ENCODE results near the gene OOEP.
"Not testable (repeated sequence)": the region's sequence is repeated elsewhere in the genome, so short reads cannot be mapped to it uniquely, and the experiment has no call there.

The OOEP gene

DNA sequence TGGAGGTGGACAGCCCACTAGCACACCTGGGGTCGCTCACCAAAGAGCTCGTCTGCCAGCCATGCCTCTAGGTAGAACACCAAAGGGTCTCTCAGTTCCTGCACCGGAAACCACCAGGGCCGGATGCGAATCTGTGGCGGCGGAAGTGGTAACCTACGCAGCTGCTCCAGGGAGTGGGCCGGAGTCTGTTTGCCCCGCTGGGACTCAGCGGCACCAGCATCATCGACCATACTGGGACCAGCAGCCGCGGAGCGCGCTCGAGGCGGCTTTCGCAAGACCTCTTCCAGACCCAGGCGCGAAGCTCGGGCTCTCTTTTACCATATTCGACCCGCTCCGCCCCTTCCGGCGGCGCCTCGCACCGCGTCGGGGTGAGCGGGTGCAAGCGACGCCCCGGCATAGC is at the start of gene OOEP:
TSS of gene OOEP (minus strand) at position 335 of the 400 bp plus-strand sequence. CDS start at position 230, 105 bp downstream.
- no peak for DNase-seq

DNA sequence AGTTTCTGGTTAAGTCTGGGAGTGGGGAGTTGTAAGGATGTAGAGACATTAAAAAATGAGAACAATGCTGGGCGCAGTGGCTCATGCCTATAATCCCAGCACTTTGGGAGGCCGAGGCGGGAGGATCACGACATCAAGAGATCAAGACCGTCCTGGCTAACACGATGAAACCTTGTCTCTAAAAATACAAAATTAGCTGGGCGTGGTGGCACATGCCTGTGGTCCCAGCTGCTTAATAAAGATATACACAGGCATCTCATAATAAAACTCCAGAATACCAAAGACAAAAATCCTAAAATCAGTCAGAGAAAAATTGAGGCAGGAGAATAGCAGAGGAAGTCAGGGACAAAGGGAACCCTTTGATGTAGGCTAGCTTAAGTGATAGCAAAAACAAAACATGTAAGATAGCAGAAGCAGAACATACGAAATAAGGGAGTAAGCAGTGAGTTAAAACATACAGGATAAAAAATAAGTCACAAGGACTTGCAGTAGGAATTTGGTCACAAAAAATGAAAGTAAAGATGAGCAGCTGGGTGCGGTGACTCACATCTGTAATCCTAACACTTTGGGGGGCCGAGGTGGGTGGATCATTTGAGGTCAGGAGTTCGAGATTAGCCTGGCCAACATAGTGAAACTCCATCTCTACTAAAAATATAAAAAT is 48.5 kb upstream of the OOEP start:
- no peak for DNase-seq

DNA sequence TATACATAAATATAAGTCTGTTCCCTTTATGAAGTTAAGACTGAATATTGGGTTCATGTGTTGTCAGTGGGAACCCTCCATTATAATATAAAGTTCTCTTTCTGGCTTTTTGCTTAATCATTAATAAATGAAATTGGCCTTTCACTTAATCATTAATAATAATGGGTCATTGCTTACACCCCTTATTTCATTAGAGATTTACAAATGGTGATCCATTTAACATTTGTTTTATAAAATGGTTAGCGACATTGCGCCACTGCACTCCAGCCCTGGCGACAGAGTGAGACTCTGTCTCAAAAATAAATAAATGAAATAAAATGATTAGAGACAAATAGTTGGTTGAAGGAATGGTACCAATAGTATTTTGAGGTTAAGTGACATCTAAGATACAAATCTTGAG is 43.4 kb upstream of the OOEP start:
- DNase-seq: no peak

DNA sequence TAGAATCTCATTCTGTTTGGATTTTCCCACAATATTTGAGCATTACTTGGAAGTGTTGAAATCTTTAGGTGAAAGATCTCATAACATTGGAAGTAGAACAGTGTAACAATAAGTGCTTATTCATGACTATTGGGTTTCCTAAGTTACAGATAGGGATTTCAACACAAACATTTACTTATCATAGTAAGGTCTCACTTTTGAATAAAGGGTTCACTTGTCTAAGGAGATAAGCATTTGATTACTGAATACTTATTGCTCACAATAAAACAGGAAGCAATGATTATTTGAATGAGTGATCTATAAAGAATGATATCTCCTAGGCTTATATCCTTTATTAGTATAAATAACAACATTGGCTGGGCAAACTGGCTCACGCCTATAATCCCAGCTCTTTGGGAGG is 39.7 kb upstream of the OOEP start:
- DNase-seq: no peak

DNA sequence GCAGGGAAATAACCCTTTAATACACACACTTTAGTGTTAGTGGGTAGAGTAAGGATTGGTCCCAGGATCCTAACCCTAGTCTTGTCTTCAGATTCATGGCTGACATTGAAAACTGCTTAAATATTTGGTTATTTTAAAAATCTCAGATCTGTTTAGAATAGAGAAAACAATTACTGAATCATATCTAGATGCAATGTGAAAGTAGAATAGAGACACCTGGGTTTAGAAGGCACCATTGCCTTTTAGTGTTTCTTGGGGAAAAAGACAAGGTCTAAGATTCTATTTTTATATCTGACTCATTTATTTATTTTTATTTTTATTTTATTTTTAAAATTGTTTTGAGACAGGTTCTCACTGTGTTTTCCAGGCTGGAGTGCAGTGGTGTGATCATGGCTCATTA is 31.0 kb upstream of the OOEP start:
- no peak for DNase-seq

DNA sequence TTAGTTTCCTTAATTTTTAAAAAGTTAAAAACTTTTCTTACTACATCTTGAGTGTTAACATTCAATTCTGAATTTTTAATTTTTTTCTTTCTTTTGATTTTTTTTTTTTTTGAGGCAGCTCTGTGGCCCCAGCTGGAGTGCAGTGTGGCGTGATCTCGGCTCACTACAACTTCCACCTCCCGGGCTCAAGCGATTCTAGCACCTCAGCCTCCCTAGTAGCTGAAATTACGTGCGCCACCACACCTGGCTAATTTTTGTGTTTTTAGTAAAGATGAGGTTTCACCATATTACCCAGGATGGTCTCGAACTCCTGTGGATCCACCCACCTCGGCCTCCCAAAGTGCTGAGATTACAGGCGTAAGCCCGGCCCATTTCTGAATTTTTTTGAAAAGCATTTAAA is 26.2 kb upstream of the OOEP start:
- DNase-seq: no peak

DNA sequence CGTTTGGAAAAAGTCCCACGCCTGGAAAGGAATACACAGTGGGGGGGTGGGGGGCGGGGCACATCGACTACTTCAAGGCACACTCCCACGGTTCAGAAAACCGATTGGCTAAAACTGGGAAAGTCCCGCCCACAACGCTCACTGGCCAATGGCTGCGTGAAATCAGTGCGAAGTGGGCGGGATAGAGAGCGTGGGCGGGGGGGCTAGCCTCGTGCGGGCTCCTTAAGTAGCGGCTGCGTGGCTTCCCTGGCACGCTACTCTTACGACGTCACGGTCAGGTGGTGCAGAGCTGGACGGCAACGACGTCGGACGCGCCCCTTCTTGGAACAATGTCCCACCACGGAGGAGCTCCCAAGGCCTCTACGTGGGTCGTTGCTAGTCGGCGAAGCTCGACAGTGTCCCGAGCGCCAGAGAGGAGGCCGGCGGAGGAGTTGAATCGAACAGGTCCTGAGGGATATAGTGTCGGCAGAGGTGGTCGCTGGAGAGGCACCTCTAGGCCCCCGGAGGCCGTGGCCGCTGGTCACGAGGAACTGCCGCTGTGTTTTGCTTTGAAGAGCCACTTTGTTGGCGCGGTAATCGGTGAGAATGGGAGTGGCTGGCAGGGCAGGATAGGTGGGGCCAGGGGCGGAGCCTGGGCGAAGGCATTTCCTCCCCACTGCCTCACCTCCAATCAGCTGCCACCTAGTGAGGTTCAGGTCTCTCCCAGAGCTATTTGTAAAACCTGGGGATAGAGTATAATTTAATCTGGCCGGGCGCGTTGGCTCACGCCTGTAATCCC is 25.1 kb upstream of the OOEP start, which contains the start of gene DDX43:
TSS of gene DDX43 (plus strand) at position 252 of the 778 bp plus-strand sequence. CDS start at position 330, 78 bp downstream.
- DNase-seq: peak; percentile 18 to 33

DNA sequence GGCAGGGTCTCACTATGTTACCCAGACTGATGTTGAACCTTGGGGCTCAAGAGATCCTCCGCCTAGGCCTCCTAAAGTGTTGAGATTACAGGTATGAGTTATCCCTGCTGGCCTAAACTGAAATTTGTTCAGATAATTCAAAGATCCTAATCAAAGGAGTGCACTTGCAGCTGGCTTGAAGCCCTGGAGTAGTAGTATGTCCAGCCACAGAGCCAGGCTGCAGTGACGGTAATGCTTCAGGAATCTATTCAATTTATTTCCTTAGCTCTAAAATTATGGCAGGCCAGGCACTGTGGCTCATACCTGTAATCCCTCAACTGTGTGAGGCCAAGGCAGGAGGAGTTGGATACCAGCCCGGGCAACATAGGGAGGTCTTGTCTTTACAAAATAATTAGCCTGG is 23.6 kb upstream of the OOEP start:
- no peak for DNase-seq

DNA sequence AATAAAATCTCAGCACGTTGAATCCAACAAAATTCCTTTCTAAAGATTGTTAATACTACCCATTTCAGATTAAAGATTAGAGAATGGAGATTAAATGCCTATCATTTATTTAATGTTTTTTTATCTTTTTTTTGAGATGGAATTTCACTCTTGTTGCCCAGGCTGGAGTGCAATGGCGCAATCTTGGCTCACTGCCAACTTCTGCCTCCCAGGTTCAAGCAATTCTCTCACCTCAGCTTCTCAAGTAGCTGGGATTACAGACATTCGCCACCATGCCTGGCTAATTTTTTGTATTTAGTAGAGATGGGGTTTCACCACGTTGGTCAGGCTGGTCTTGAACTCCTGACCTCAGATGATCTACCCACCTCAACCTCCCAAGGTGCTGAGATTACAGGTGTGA is 22.5 kb upstream of the OOEP start:
- DNase-seq: not testable (repeated sequence)

DNA sequence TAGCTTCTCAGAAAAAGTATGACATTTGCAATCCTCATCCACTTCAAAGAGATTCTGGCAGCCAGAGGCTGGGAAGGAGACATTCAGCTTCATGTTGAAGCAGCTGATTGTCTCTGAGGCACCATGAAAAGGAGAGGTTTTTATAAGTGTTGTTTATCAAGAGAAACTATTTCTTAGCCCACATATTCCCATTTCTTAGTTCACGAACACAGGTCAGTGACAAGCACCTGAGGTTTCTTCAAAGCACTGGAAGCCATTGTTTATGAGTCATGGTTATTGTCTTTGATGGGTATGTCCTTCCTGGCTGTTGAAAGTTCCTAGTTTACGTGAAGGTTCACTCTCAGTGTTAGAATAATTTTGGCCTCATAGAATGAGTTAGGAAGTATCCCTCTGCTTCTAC is 22.0 kb upstream of the OOEP start:
- DNase-seq: no peak

DNA sequence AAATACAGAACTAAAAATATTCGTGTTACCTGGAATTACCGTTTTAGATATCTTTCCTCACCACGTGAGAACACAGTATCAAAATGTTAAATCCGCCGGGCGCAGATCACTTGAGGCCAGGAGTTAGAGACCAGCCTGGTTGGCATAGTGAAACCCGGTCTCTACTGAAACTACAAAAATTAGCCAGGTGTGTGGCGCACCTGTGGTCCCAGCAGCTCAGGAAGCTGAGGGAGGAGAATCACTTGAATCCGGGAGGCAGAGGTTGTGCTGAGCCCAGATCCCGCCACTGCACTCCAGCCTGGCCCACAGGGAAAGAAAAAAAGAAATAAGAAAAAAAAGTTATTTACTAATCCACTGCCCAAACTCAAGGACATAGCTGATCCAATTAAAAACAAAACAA is 20.2 kb upstream of the OOEP start:
- DNase-seq: no peak

DNA sequence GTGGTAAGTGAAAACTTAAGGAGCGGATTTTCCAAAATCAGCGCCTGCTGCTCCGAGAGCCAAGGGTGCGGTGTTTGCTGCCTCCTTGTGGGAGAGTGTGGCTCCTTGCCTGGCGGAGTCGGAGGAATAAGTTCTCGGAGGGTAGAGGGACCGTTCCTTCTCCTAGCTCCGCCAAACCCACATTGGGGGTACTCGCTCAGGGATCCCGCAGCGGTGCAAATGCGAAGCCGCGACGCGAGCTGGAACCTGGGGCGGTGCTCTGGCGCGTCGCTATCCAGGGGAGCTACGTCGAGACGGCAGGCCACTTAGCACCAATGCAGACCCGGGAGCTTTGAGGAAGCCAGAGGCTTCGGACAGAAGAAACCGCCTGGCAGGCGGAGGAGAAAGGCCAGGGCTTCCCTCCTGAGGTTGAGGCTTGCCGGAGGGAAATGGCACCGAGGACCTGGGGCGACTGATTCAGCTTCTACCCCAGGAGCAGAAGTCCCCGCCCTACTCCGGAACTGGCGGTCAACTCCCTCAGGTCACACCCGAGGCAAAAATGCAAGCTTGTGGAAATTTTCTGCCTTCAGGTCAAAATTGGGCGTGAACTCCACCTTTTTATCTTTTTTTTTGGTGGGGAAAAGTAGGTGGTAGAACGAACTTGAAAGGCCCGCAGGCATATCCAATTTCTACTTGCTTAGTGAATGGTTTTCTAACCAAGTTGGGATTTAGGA is 19.3 kb upstream of the OOEP start:
- DNase-seq: peak; percentile 67 to 74

DNA sequence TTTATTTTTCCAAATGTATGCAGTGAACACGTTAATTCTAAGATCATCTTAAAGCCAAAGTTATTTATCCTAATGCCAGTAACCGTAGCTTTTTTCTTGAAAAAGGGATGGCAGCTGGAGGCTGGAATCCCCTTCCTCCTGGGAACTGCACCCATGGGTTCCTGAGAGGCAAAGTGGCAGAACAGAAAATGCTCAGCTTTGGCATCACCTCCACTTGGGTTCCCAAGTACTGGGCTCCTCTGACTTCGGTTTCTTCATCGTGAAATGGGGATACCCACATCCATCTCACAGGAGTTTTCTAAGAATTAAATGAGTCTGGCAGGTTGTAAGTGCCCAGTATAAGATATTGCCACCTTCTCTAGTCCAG is 18.7 kb upstream of the OOEP start:
- DNase-seq: no peak

DNA sequence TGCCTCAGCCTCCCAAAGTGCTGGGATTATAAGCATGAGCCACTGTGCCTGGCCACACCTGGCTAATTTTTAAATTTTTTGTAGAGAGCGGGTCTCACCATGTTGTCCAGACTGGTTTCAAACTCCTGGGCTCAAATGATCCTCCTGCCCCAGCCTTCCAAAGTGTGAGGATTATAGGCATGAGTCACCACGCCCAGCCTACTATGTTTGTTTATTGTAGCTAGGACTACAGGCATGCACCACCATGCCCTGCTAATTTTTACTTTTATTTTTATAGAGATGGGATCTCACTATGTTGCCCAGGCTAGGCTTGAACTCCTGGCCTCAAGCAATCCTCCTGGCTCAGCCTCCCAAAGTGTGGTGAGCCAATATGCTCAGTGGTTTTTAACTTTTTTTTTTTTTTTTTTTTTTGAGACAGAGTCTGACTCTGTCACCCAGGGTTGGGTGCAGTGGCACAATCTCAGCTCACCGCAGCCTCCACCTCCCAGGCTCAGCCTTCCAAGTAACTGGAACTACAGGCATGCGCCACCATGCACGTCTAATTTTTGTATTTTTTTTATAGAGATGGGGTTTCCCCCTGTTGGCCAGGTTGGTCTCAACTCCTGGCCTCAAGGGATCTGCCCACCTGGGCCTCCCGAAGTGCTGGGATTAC is 12.9 kb upstream of the OOEP start:
- no peak for DNase-seq

DNA sequence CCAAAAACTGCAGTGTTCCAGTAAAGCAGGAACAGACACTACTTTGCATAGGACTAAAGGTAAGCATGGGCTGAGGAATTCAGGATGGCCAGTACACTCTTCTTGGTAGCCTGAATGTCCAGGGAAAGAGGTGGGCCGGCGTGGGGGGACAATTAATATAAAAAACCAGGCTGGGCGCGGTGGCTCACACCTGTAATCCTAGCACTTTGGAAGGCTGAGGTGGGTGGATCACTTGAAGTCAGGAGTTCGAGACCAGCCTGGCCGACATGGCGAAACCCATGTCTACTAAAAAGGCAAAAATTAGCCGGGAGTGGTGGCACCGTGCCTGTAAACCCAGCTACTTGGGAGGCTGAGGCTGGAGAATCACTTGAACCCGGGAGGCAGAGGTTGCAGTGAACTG is 11.8 kb upstream of the OOEP start:
- DNase-seq: not testable (repeated sequence)

DNA sequence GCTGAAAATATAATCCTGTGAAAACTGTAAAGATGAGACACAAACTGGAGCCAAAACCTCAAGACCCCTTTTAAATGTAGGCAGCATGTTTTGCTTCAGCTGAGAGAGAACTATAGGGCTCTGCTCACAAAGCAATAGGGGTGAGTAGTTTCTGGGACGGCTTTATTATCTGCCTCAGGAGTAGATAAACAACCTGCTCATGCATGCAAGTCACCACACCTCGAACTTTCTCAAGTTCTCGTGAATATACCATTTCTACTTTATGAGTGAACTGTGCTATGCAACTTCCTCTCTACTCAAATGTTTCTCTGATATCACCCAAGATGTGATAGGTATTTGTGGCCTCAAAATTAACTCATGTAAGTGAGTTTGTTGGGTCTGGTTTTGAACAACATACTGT is 7.5 kb upstream of the OOEP start:
- DNase-seq: no peak

DNA sequence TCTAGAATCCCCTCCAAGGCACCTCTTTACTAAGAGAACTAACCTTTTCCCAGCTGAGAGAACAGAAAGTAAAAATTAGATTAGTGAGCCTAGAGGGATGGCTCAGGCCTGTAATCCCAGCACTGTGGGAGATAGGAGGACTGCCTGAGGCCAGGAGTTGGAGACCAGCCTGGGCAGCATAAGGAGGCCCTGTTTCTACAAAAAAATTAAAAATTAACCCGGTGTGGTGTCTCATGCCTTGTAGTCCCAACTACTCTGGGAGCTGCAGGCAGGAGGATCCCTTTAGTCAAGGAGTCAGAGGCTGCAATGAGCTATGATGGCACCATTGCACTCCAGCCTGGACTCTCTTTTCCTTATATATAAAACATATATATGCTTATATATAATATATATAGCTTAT is 5.5 kb upstream of the OOEP start:
- no peak for DNase-seq

DNA sequence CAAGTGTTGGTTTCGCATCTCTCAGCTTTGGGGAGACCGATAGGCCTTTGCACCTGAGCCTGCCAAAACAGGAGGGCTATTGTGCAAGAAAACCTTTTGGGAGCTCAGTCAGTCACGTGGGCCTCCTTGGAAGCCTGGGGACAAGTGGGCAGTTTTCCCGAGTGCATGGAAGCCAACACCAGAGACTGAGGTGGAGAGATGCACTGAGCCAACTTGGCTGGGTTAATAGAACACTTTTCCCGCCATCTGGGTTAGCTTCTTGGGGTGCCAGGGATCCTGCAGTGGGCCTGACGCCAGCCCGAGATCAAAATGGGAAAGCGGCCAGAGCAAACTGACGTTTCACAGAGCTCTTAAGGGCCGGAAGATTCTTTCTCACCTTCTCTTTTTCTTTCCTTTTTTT is 2.8 kb upstream of the OOEP start:
- DNase-seq: no peak

DNA sequence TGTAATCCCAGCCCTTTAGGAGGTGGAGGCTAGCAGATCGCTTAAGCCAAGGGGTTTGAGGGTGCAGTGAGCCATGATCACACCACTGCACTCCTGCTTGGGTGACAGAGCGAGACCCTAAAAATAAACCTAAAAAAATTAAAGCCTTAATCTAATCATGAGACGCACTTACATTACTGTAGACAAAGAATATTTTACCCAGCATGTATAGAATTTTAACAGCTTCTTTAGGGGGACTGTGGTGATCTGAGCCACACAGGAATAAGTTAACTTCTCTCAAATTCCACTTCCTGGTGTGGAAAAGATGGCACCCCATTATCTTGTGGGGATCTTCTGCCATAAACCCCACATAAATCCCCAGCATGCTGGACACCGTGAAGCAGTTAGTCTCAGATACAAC is 2.3 kb upstream of the OOEP start:
- no peak for DNase-seq

DNA sequence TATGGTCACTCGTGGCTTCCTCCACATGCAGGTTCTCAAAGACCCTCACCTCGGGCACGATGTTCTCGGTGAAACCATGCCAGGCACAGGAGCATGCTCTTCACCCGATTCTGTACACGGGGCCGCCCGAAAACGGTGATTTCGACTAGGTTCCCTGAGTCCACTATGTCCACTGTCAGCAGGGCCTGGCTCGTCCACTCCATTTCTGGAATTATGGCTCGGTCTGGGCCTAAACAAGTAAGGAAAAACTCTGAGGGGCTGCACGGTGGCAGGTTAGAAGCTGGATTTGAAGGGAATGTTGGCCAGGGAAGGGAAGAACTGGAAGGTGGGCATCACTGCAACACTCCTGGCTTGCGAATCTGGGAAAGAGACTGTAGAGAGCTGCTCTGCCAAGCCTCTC is 540 bp downstream of the OOEP start:
- no peak for DNase-seq

DNA sequence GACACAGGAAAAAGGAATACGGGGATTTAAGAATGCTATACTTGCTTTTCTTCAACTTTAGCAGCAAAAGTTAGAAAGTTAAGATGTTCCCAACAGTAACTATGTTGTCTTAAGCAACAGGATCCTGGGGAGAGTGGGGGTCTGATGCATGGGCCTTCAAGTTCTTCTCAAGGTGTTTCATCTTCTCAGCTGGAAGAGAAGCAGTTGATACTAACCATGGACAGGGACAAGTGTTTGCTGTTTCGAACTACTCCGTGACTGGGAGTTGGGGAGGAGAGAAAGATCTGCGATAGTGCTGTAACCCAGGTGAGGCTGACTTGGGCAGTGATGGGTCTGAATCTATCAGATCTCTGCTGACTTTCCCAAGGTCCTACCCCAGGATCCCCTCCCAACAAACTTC is 1.0 kb downstream of the OOEP start:
- DNase-seq: no peak

DNA sequence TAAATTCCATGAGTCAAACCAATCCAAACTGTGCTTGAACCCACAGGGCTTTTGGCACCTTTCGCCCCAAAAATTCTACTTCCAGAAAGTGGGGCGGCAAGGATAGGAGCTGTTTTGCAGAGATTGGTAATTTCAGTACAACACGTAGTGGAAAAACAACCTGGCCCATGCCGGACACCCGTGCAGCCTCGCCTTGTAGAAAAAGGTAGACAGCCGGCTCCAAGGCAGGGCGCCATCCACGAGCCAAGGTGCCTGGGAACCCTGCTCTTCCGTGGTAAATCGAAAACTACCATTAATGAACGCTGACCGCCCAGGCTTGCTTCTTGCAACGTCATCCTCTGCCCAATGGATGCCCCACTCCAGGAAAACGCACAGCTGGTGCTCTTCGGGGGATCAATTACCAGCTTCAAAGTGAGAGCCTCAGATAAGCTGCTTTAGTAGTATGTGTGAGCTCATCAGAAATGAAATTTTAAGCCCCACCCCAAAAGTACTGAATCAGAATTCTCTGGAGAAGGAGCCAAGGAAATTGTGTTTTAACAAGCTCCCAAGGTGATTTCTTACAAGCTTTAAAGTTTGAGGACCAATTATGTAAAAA is 1.8 kb downstream of the OOEP start:
- DNase-seq: no peak

DNA sequence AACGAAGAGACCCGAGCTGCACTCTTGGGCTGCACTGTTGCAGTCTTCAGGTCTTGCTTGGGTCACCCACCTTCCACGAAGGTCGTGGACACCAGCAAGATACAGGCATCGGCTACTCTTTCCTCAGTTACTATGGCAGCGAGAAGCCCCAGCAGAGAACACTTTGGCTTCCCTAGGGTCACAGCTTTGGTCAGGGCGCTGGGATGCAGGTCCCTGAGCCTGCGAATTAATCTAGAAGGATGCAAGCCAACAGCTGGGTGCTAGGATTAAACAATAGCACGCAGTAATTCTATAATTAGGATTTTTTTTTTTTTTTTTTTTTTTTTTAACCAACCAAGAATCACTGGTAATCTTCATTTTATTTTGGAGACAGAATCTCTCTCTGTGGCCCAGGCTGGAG is 5.1 kb downstream of the OOEP start:
- no peak for DNase-seq
